Chondrocyte (in vitro differentiated cells): ENCODE data around the gene DDX50. TPM values are rescaled to one million over a fixed set of nuclear protein-coding genes. Genes with fewer than 3 reads are reported as not detected.

Experiments used
- DNase-seq: peaks from one replicate; pipeline ENCODE4 v3.0.0; 2021; ENCODE audit warnings: mixed read lengths, low spot score
- H3K27ac Mint-ChIP-seq: one replicate; pipeline ENCODE4 v1.8.0; 2021; ENCODE audit warnings: mild to moderate bottlenecking, moderate library complexity, mixed read lengths; ENCODE audit not compliant: unreplicated experiment
- H3K27me3 Mint-ChIP-seq: 2 replicates; pipeline ENCODE4 v1.8.0; 2021; ENCODE audit warnings: low read depth, mixed read lengths
- H3K36me3 Mint-ChIP-seq: 2 replicates; pipeline ENCODE4 v1.8.0; 2021; ENCODE audit warnings: low read depth, mixed read lengths
- H3K4me1 Mint-ChIP-seq: 2 replicates; pipeline ENCODE4 v1.8.0; 2021; ENCODE audit warnings: low read depth, mild to moderate bottlenecking, mixed read lengths
- H3K4me3 Mint-ChIP-seq: one replicate; pipeline ENCODE4 v1.8.0; 2021; ENCODE audit warnings: mild to moderate bottlenecking, moderate library complexity, mixed read lengths; ENCODE audit not compliant: unreplicated experiment
- H3K9me3 Mint-ChIP-seq: 2 replicates; pipeline ENCODE4 v1.8.0; 2021; ENCODE audit warnings: low read depth, mixed read lengths
- CTCF ChIP-seq: fragments of 200-600 bp; sonication (generic); IDR thresholded peaks from 2 replicates; pipeline ENCODE4 v1.5.0; 2021; ENCODE audit warnings: antibody characterized with exemption, mild to moderate bottlenecking, moderate library complexity
- total RNA-seq: library from RNA; stranded (reverse); gene quantifications from 3 replicates; pipeline ENCODE4 v1.2.1, GENCODE V29; 2021

DDX50 gene
- total RNA-seq, 1 donor from 2014 or later: 35.9 TPM

DNA sequence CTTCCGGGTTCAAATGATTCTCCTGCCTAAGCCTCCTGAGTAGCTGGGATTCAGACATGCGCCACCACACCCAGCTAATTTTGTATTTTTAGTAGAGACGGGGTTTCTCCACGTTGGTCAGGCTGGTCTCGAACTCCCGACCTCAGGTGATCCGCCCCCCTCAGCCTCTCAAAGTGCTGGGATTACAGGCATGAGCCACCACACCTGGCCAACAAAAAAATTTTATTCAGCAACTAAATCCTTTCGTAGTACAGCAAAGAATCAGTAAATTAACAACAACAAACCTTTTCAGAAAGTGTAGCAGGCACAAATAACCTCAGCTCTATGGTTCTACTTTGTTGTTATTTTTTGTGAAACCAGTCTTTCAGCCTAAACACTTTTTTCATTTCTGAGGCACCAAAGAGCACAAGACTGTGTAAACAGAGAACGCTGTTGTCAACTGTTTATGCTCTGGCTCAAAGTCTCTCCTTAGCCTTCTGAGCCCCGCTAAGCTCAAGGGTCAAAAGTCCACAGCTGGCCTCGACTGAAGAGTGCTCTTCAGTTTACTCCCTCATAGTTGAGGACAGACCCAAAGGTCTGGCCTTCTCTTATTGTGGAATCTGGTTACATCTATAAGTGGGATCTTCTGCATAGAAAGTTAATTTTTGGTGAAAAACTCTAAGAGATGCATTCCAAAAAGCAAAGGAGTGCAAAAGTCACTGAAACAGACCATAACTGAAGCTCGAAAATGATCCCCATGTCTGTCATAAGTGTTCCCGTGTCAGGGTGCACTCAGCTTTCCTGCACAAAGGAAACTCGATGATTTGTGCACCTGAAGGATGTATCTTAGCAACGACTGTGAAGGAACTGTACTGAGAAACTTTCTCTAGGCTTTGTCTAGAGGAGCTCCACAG lies 24.6 kb upstream of the DDX50 start:
- no peak for DNase-seq
- peaks cover 2% of the 10 kb centered on the region for H3K27me3 Mint-ChIP-seq
- no peak overlapping the region for H3K4me3 Mint-ChIP-seq
- TF ChIP-seq CTCF: no peak
- peaks cover 21% of the 10 kb centered on the region for H3K4me1 Mint-ChIP-seq
- no peak overlapping the region for H3K27ac Mint-ChIP-seq
- H3K36me3 Mint-ChIP-seq: no peaks in the 10 kb centered on the region
- no peaks in the 10 kb centered on the region for H3K9me3 Mint-ChIP-seq

- Mint-ChIP-seq H3K36me3 (no peaks in the 10 kb centered on the region), H3K27ac (no peak overlapping the region), H3K9me3 (no peaks in the 10 kb centered on the region), H3K4me3 (no peak overlapping the region), H3K4me1 (peaks cover 10% of the 10 kb centered on the region), H3K27me3 (peaks cover 2% of the 10 kb centered on the region)
- no peak for DNase-seq
- no peak for TF ChIP-seq CTCF
Measured at GRCh38 chr10:68877482-68878110, 23.5 kb upstream of the DDX50 start.

DNA sequence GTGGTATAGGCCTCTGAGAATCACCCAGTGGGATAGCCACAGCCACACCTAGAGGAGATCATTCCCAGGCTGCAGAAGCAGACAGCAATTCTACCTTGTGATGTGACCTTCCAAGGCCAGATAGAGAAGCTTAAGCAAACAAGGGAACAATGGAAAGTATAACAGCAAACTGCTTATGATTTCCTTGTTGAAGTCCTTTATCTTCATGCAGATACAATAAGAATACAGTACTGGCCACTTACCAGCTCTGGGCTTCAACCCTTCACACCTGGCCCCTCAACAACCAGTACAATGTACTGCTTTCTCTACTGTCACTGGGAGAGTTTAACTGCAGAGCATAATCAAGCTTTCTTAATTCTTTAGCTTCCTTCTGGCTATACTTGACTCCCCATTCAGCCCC lies 22.6 kb upstream of the DDX50 start:
- Mint-ChIP-seq H3K27me3 (peaks cover 2% of the 10 kb centered on the region), H3K4me1 (peaks cover 6% of the 10 kb centered on the region), H3K27ac (no peak overlapping the region), H3K36me3 (no peaks in the 10 kb centered on the region), H3K4me3 (no peak overlapping the region), H3K9me3 (no peaks in the 10 kb centered on the region)
- no peak for DNase-seq
- no peak for TF ChIP-seq CTCF

DNA sequence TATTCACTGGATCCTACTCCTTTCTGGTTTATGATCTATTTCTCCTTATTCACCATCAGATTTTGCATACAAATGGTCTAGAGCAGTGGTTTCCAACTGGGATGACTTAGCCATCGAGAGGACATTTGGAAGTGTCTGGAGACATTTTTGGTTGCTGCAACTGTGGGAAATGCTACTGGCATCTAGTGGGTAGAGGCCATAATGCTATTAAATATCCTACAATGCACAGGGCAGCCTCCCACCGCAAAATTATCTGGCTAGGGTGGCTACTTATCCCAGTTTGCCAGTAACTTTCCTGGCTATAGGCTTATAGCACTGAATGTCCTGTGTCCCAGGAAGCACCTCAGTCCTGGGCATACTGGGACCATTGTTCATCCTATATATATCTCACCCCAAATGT lies 21.5 kb upstream of the DDX50 start:
- TF ChIP-seq CTCF: peak; percentile 18
- no peak overlapping the region for H3K27ac Mint-ChIP-seq
- no peak for DNase-seq
- no peaks in the 10 kb centered on the region for H3K36me3 Mint-ChIP-seq
- H3K9me3 Mint-ChIP-seq: no peaks in the 10 kb centered on the region
- no peak overlapping the region for H3K4me3 Mint-ChIP-seq
- peaks cover 2% of the 10 kb centered on the region for H3K27me3 Mint-ChIP-seq
- H3K4me1 Mint-ChIP-seq: peaks cover 6% of the 10 kb centered on the region

DNA sequence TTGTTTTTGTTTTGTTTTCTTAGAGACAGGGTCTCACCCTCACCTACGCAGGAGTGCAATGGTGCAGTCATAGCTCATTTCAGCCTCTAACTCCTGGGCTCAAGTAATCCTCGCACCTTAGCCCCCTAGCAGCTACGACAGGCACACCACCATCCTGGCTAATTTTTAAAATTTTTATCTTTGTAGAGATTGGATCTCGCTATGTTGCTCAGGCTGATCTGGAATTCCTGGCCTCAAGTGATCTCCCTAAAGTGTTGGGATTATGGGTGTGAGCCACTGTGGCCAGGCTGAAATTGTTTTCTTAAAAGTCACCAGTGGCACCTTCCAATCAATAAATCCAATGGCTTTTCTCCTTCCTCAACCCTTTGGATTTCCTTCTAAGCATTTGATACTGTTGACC lies 20.9 kb upstream of the DDX50 start:
- DNase-seq: no peak
- peaks cover 6% of the 10 kb centered on the region for H3K4me1 Mint-ChIP-seq
- H3K9me3 Mint-ChIP-seq: no peaks in the 10 kb centered on the region
- no peaks in the 10 kb centered on the region for H3K36me3 Mint-ChIP-seq
- no peak for TF ChIP-seq CTCF
- H3K4me3 Mint-ChIP-seq: no peak overlapping the region
- H3K27ac Mint-ChIP-seq: no peak overlapping the region
- peaks cover 2% of the 10 kb centered on the region for H3K27me3 Mint-ChIP-seq
